ENCODE measurements around the gene NUP188.

GRCh38 chr9:128946571-128947276, 775 bp upstream of the NUP188 start:
- TF ChIP-seq, protein P1, sequence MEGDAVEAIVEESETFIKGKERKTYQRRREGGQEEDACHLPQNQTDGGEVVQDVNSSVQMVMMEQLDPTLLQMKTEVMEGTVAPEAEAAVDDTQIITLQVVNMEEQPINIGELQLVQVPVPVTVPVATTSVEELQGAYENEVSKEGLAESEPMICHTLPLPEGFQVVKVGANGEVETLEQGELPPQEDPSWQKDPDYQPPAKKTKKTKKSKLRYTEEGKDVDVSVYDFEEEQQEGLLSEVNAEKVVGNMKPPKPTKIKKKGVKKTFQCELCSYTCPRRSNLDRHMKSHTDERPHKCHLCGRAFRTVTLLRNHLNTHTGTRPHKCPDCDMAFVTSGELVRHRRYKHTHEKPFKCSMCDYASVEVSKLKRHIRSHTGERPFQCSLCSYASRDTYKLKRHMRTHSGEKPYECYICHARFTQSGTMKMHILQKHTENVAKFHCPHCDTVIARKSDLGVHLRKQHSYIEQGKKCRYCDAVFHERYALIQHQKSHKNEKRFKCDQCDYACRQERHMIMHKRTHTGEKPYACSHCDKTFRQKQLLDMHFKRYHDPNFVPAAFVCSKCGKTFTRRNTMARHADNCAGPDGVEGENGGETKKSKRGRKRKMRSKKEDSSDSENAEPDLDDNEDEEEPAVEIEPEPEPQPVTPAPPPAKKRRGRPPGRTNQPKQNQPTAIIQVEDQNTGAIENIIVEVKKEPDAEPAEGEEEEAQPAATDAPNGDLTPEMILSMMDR (conservative IDR thresholded peaks at IDR 0.05; ENCODE audit: low read depth, low read length), result no peak
- TF ChIP-seq EZH2 (IDR thresholded peaks at IDR 0.05; ENCODE audit: low read length, unreplicated experiment), result no peak
